Endodermal cell (in vitro differentiated cells): Measurements from ENCODE around the gene RNF186. TPM values are rescaled to one million over a fixed set of nuclear protein-coding genes. Genes with fewer than 3 reads are reported as not detected.
"Not testable (repeated sequence)": the region's sequence is repeated elsewhere in the genome, so short reads cannot be mapped to it uniquely, and the experiment has no call there.

Experiments
- DNase-seq: peaks from one replicate; pipeline ENCODE4 v3.0.0-alpha.2; 2017
- H3K27ac ChIP-seq: 2 replicates; pipeline ENCODE4 v1.5.1; 2013; ENCODE audit warnings: mild to moderate bottlenecking, low read depth, low read length, moderate library complexity
- H3K27me3 ChIP-seq: 2 replicates; pipeline ENCODE4 v1.6.1; 2013; ENCODE audit warnings: mild to moderate bottlenecking, low read length, moderate library complexity; ENCODE audit not compliant: insufficient read depth, control insufficient read depth, poor library complexity, severe bottlenecking
- H3K36me3 ChIP-seq: 2 replicates; pipeline ENCODE4 v1.7.0; 2013; ENCODE audit warnings: mild to moderate bottlenecking, low read length, moderate library complexity; ENCODE audit not compliant: control insufficient read depth, insufficient read depth
- H3K4me1 ChIP-seq: one replicate; pipeline ENCODE4 v1.7.0; 2013; ENCODE audit warnings: low read length; ENCODE audit not compliant: control insufficient read depth, insufficient read depth
- H3K4me3 ChIP-seq: 2 replicates; pipeline ENCODE4 v1.5.1; 2013; ENCODE audit warnings: mild to moderate bottlenecking, low read length, moderate library complexity
- H3K9ac ChIP-seq: 2 replicates; pipeline ENCODE4 v1.6.1; 2013; ENCODE audit warnings: mild to moderate bottlenecking, low read length, moderate library complexity; ENCODE audit not compliant: poor library complexity, severe bottlenecking; ENCODE audit errors: extremely low read depth
- H3K9me3 ChIP-seq: 2 replicates; pipeline ENCODE4 v1.6.1; 2013; ENCODE audit warnings: mild to moderate bottlenecking, low read length, moderate library complexity; ENCODE audit not compliant: control insufficient read depth
- H3K27ac Mint-ChIP-seq: 2 replicates; pipeline ENCODE4 v1.8.0; 2020; ENCODE audit warnings: mixed read lengths
- H3K27me3 Mint-ChIP-seq: 2 replicates; pipeline ENCODE4 v1.8.0; 2021; ENCODE audit warnings: mild to moderate bottlenecking, mixed read lengths; ENCODE audit not compliant: insufficient read depth
- H3K36me3 Mint-ChIP-seq: 2 replicates; pipeline ENCODE4 v1.8.0; 2020; ENCODE audit warnings: low read depth, mixed read lengths
- H3K4me1 Mint-ChIP-seq: 2 replicates; pipeline ENCODE4 v1.8.0; 2020; ENCODE audit warnings: mixed read lengths
- H3K4me3 Mint-ChIP-seq: 2 replicates; pipeline ENCODE4 v1.8.0; 2020; ENCODE audit warnings: mild to moderate bottlenecking, moderate library complexity, mixed read lengths
- H3K9me3 Mint-ChIP-seq: 2 replicates; pipeline ENCODE4 v1.8.0; 2020; ENCODE audit warnings: mild to moderate bottlenecking, mixed read lengths
- CTCF ChIP-seq: fragments of 200-600 bp; sonication (generic); conservative IDR thresholded peaks from 2 replicates; pipeline ENCODE4 v1.5.0; 2021; ENCODE audit warnings: antibody characterized with exemption, mild to moderate bottlenecking
- WGBS, 2 experiments: methylation state at CpG; one replicate each; pipeline versions ENCODE4 v1.1.5 to v1.1.7; 2013; ENCODE audit warnings: missing lambda C conversion rate in 2 of 2, mixed read lengths in 1 of 2; ENCODE audit not compliant: insufficient coverage in 1 of 2, insufficient read length in 1 of 2; 5-methylcytosine and 5-hydroxymethylcytosine counted together
- total RNA-seq, 2 donors: library from RNA; stranded (reverse); fragmentation: NEBNext Ultra II Directional in 1 of 2; extraction: Animal tissue kit (Norgen Biotek cat#: 25700) in 1 of 2; gene quantifications; 2 replicates in 1 of 2; 3 replicates in 1 of 2; pipeline ENCODE4 v1.2.1, GENCODE V29; 2021

RNF186 gene
- total RNA-seq, 2 donors from 2014 or later, result not detected

GRCh38 chr1:19852036-19852435 lies 37.0 kb upstream of the RNF186 start:
- no peaks in the 10 kb centered on the region for H3K4me1 ChIP-seq
- TF ChIP-seq CTCF, result no peak
- H3K27me3 Mint-ChIP-seq, result peaks cover 23% of the 10 kb centered on the region
- no peaks in the 10 kb centered on the region for H3K27me3 ChIP-seq
- no peaks in the 10 kb centered on the region for H3K36me3 Mint-ChIP-seq
- H3K27ac ChIP-seq, result no peak overlapping the region
- no peak overlapping the region for H3K4me3 ChIP-seq
- H3K9me3 Mint-ChIP-seq, result no peaks in the 10 kb centered on the region
- no peak for DNase-seq
- WGBS, 2 experiments, result 89% methylated on average over 1 of the region's 1 CpG; no CpG with 5 or more reads in 1 of the 2 experiments
- H3K9me3 ChIP-seq, result no peaks in the 10 kb centered on the region
- no peak overlapping the region for H3K4me3 Mint-ChIP-seq
- no peaks in the 10 kb centered on the region for H3K36me3 ChIP-seq
- H3K4me1 Mint-ChIP-seq, result peaks cover 6% of the 10 kb centered on the region
- H3K27ac Mint-ChIP-seq, result no peak overlapping the region
- H3K9ac ChIP-seq, result no peak overlapping the region

- WGBS, 2 experiments, result 66% methylated on average over 7 of the region's 7 CpGs; no CpG with 5 or more reads in 1 of the 2 experiments
- H3K27me3 ChIP-seq, result no peaks in the 10 kb centered on the region
- Mint-ChIP-seq H3K4me1 (peaks cover 6% of the 10 kb centered on the region), H3K4me3 (no peak overlapping the region), H3K36me3 (no peaks in the 10 kb centered on the region), H3K27me3 (peaks cover 26% of the 10 kb centered on the region), H3K9me3 (no peaks in the 10 kb centered on the region), H3K27ac (no peak overlapping the region)
- no peak overlapping the region for H3K9ac ChIP-seq
- no peaks in the 10 kb centered on the region for H3K36me3 ChIP-seq
- TF ChIP-seq CTCF, result no peak
- no peaks in the 10 kb centered on the region for H3K4me1 ChIP-seq
- no peak for DNase-seq
- H3K4me3 ChIP-seq, result no peak overlapping the region
- H3K27ac ChIP-seq, result no peak overlapping the region
- no peaks in the 10 kb centered on the region for H3K9me3 ChIP-seq
These were observed 35.1 kb upstream of the RNF186 start for GRCh38 chr1:19850214-19850613.

DNA sequence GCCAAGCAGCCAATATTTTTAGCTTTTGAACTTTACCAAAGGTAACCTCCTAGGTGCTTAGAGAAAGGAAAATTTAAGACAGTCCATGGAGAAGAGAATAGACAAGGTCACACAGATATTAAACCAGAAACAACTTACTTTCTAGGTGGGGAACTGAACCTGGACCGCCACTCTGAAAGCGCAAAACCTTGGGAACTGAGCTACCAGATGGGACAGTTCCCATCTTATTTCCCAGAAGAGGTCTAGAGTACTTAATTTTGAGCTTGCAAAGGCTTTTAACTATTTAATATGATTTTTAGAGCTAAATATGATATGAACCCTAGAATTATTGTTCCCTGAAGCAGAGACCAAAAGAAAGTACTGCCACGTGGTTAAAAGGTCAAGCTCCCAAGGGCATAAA lies 34.2 kb upstream of the RNF186 start:
- WGBS, 2 experiments, result 86 to 90% methylated on average over 2 to 3 of the region's 3 CpGs
- not testable (repeated sequence) for H3K9ac ChIP-seq, H3K9me3 ChIP-seq, H3K27me3 ChIP-seq, H3K27ac ChIP-seq, H3K9me3 Mint-ChIP-seq, H3K4me1 ChIP-seq, H3K4me3 ChIP-seq, H3K36me3 ChIP-seq, H3K36me3 Mint-ChIP-seq, DNase-seq, H3K4me1 Mint-ChIP-seq, H3K4me3 Mint-ChIP-seq, H3K27ac Mint-ChIP-seq
- peaks cover 26% of the 10 kb centered on the region for H3K27me3 Mint-ChIP-seq

DNA sequence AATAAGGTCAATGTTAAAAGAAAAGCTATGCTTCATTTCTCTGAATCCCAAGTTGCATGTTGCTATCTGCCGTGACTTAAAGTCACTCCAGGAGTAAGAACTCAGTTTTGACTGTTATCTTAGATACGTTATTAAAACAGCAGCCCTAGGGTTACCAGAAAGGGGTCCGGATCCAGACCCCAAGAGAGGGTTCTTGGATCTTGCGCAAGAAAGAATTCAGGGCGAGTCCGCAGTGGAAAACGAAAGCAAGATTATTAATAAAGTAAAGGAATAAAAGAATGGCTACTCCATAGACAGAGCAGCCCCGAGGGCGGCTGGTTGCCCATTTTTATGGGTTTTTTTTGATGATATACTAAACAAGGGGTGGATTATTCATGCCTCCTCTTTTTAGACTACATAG lies 32.3 kb upstream of the RNF186 start:
- H3K27ac ChIP-seq, H3K27ac Mint-ChIP-seq, H3K4me3 ChIP-seq, H3K9me3 ChIP-seq, H3K36me3 ChIP-seq, H3K4me1 ChIP-seq, H3K9me3 Mint-ChIP-seq, H3K4me1 Mint-ChIP-seq, H3K27me3 ChIP-seq, DNase-seq, H3K9ac ChIP-seq, H3K4me3 Mint-ChIP-seq, H3K36me3 Mint-ChIP-seq: not testable (repeated sequence)
- peaks cover 28% of the 10 kb centered on the region for H3K27me3 Mint-ChIP-seq
- 92 to 98% methylated on average over 4 to 9 of the region's 9 CpGs for WGBS, 2 experiments
